Measurements from ENCODE around the gene BEAN1. TPM values are rescaled to one million over a fixed set of nuclear protein-coding genes. Genes with fewer than 3 reads are reported as not detected.

Gene BEAN1
- total RNA-seq, 4 donors from 2014 or later = 0.40 TPM; not detected in 3

- Histone ChIP-seq H3K9me3 (no peaks in the 10 kb centered on the region), H3K4me3 (no peak overlapping the region), H3K4me1 (no peaks in the 10 kb centered on the region), H3K27ac (no peak overlapping the region), H3K27me3 (peaks cover 5% of the 10 kb centered on the region), H3K36me3 (no peaks in the 10 kb centered on the region)
- DNase-seq = no peak
- TF ChIP-seq EP300 (IDR thresholded peaks at IDR 0.05; ENCODE audit: low read depth) (no peak), CTCF (IDR thresholded peaks at IDR 0.05) (no peak), POLR2A (IDR thresholded peaks at IDR 0.05) (no peak), POLR2AphosphoS5 (IDR thresholded peaks at IDR 0.05) (no peak)
- in situ Hi-C loops (cut with MboI; ENCODE audit: low pct_ligation_motif_present in 1 of 4, low pct_unique_long_range_greater_than_20kb in 1 of 4, low sequenced_read_pairs in 3 of 4) (no loop called here), intact Hi-C loops (cut with DNase I; ENCODE audit: low total_unique reads) (no loop called here)
- 69% methylated on average over 6 of the region's 6 CpGs; no CpG with 5 or more reads in 1 of the 2 donors for WGBS, 2 donors (ENCODE audit: low coverage in 1 of 2)
Measured at GRCh38 chr16:66442502-66443268, 15.6 kb downstream of the BEAN1 start.

GRCh38 chr16:66443269-66443652, 16.2 kb downstream of the BEAN1 start:
- Histone ChIP-seq H3K36me3 (no peaks in the 10 kb centered on the region), H3K27me3 (peaks cover 5% of the 10 kb centered on the region), H3K9me3 (no peaks in the 10 kb centered on the region), H3K4me3 (no peak overlapping the region), H3K27ac (no peak overlapping the region), H3K4me1 (no peaks in the 10 kb centered on the region)
- WGBS, 2 donors (ENCODE audit: low coverage in 1 of 2) = 81% methylated on average over 3 of the region's 3 CpGs
- DNase-seq = no peak
- intact Hi-C loops (cut with DNase I; ENCODE audit: low total_unique reads) = no loop called here
- in situ Hi-C loops (cut with MboI; ENCODE audit: low pct_ligation_motif_present in 1 of 4, low pct_unique_long_range_greater_than_20kb in 1 of 4, low sequenced_read_pairs in 3 of 4) = no loop called here
- no peak for TF ChIP-seq POLR2AphosphoS5 (IDR thresholded peaks at IDR 0.05)
- no peak for TF ChIP-seq POLR2A (IDR thresholded peaks at IDR 0.05)
- TF ChIP-seq EP300 (IDR thresholded peaks at IDR 0.05; ENCODE audit: low read depth) = no peak
- TF ChIP-seq CTCF (IDR thresholded peaks at IDR 0.05) = no peak

- no peak overlapping the region for H3K4me3 ChIP-seq
- H3K27me3 ChIP-seq = peaks cover 5% of the 10 kb centered on the region
- no peaks in the 10 kb centered on the region for H3K4me1 ChIP-seq
- H3K9me3 ChIP-seq = no peaks in the 10 kb centered on the region
- no peak for DNase-seq
- WGBS, 2 donors (ENCODE audit: low coverage in 1 of 2) = 69% methylated on average over 3 of the region's 3 CpGs; no CpG with 5 or more reads in 1 of the 2 donors
- TF ChIP-seq POLR2AphosphoS5 (IDR thresholded peaks at IDR 0.05) = no peak
- no peak for TF ChIP-seq CTCF (IDR thresholded peaks at IDR 0.05)
- no peak for TF ChIP-seq EP300 (IDR thresholded peaks at IDR 0.05; ENCODE audit: low read depth)
- no peak for TF ChIP-seq POLR2A (IDR thresholded peaks at IDR 0.05)
- no peak overlapping the region for H3K27ac ChIP-seq
- no peaks in the 10 kb centered on the region for H3K36me3 ChIP-seq
- intact Hi-C loops (cut with DNase I; ENCODE audit: low total_unique reads) (no loop called here), in situ Hi-C loops (cut with MboI; ENCODE audit: low pct_ligation_motif_present in 1 of 4, low pct_unique_long_range_greater_than_20kb in 1 of 4, low sequenced_read_pairs in 3 of 4) (no loop called here)
Measured at GRCh38 chr16:66444049-66444481, 17.0 kb downstream of the BEAN1 start.

GRCh38 chr16:66446737-66447136, 19.6 kb downstream of the BEAN1 start:
- DNase-seq = no peak
- no peak for TF ChIP-seq POLR2AphosphoS5 (IDR thresholded peaks at IDR 0.05)
- no peak for TF ChIP-seq POLR2A (IDR thresholded peaks at IDR 0.05)
- no peak for TF ChIP-seq CTCF (IDR thresholded peaks at IDR 0.05)
- no peak for TF ChIP-seq EP300 (IDR thresholded peaks at IDR 0.05; ENCODE audit: low read depth)
- Histone ChIP-seq H3K9me3 (no peaks in the 10 kb centered on the region), H3K27ac (no peak overlapping the region), H3K4me1 (no peaks in the 10 kb centered on the region), H3K36me3 (no peaks in the 10 kb centered on the region), H3K4me3 (no peak overlapping the region), H3K27me3 (peaks cover 5% of the 10 kb centered on the region)
- intact Hi-C loops (cut with DNase I; ENCODE audit: low total_unique reads) (no loop called here), in situ Hi-C loops (cut with MboI; ENCODE audit: low pct_ligation_motif_present in 1 of 4, low pct_unique_long_range_greater_than_20kb in 1 of 4, low sequenced_read_pairs in 3 of 4) (no loop called here)
- WGBS, 2 donors (ENCODE audit: low coverage in 1 of 2) = 68% methylated on average over 1 of the region's 1 CpG; no CpG with 5 or more reads in 1 of the 2 donors

Measured in transverse colon (tissue), 4 donors.